B cell (primary cell): ENCODE results near the gene LENG9. TPM values are rescaled to one million over a fixed set of nuclear protein-coding genes. Genes with fewer than 3 reads are reported as not detected.

ENCODE experiments used
- ATAC-seq: fragments of 200-7000 bp; cut with Tn5 transposase; one replicate; pipeline ENCODE4 v1.10.0; 2021; ENCODE audit warnings: low read depth, mild to moderate bottlenecking, moderate number of reproducible peaks, moderate library complexity
- CTCF ChIA-PET: fragments of 350-600 bp; sonication (Branson Sonifier 250); formaldehyde crosslinking; loops from one replicate; lab custom pipeline; 2021; ENCODE audit warnings: antibody characterized with exemption, inconsistent platforms; lab: Charles Lee
- POLR2A ChIA-PET: fragments of 350-600 bp; sonication (Branson Sonifier 250); formaldehyde crosslinking; loops from one replicate; lab custom pipeline; 2021; ENCODE audit warnings: antibody characterized with exemption; lab: Charles Lee
- DNase-seq: peaks from one replicate; pipeline ENCODE4 v3.0.0; 2013
- H2AFZ ChIP-seq: 2 replicates; pipeline ENCODE4 v1.6.1; 2012; ENCODE audit warnings: mild to moderate bottlenecking, low read depth, low read length; ENCODE audit not compliant: insufficient read depth, poor library complexity, severe bottlenecking
- H3K27ac ChIP-seq, 2 donors: 1 replicate in 1 of 2; 2 replicates in 1 of 2; pipeline ENCODE4 v1.5.1; 2012 to 2013; ENCODE audit warnings: low read length in 2 of 2, mild to moderate bottlenecking in 2 of 2, moderate library complexity in 1 of 2
- H3K27me3 ChIP-seq, 4 experiments: fragments of 200-600 bp in 1 of 4; sonication (generic) in 1 of 4; replicated peaks in 1 of 4; 1 replicate in 2 of 4; 2 replicates in 2 of 4; pipeline versions ENCODE4 v1.6.1 to v1.7.0; 2013 to 2016; ENCODE audit warnings: low read length in 3 of 4, mild to moderate bottlenecking in 2 of 4, mixed read lengths in 1 of 4, moderate library complexity in 1 of 4; ENCODE audit not compliant: insufficient read depth in 4 of 4, control insufficient read depth in 3 of 4; ENCODE audit errors: control extremely low read depth in 1 of 4
- H3K36me3 ChIP-seq, 2 experiments: replicated peaks in 1 of 2; 1 replicate in 1 of 2; 2 replicates in 1 of 2; pipeline versions ENCODE4 v1.6.1 to v1.7.1; 2013; ENCODE audit warnings: low read length in 1 of 2; ENCODE audit not compliant: insufficient read depth in 2 of 2, control insufficient read depth in 1 of 2; ENCODE audit errors: control extremely low read depth in 1 of 2, extremely low read depth in 1 of 2
- H3K4me1 ChIP-seq, 2 donors: fragments of 200-600 bp in 1 of 2; sonication (generic) in 1 of 2; 1 replicate in 1 of 2; 2 replicates in 1 of 2; pipeline versions ENCODE4 v1.5.1 to v1.6.1; 2013 to 2017; ENCODE audit warnings: low read length in 2 of 2; ENCODE audit not compliant: control insufficient read depth in 2 of 2, insufficient read depth in 2 of 2
- H3K4me2 ChIP-seq: replicated peaks from 2 replicates; pipeline ENCODE3; 2012; ENCODE audit warnings: mild to moderate bottlenecking, low read depth, low read length; ENCODE audit not compliant: poor library complexity, severe bottlenecking
- H3K4me3 ChIP-seq, 5 experiments: fragments of 200-600 bp in 1 of 5; sonication (generic) in 1 of 5; 1 replicate in 3 of 5; 2 replicates in 2 of 5; pipeline versions ENCODE4 v1.5.1 to v1.7.0; 2011 to 2016; ENCODE audit warnings: low read length in 4 of 5, mild to moderate bottlenecking in 4 of 5, low read depth in 2 of 5, control low read depth in 1 of 5, moderate library complexity in 1 of 5; ENCODE audit not compliant: insufficient read depth in 1 of 5; ENCODE audit errors: control extremely low read depth in 1 of 5, extremely low read depth in 1 of 5
- H3K79me2 ChIP-seq: fragments of 200-600 bp; sonication (generic); one replicate; pipeline ENCODE4 v1.6.0; 2016; ENCODE audit warnings: low read length; ENCODE audit not compliant: control insufficient read depth, insufficient read depth
- H3K9ac ChIP-seq: fragments of 200-600 bp; sonication (generic); 2 replicates; pipeline ENCODE4 v1.6.1; 2017; ENCODE audit warnings: mild to moderate bottlenecking, low read length, moderate library complexity
- H3K9me3 ChIP-seq, 3 donors: one replicate each; pipeline versions ENCODE4 v1.6.1 to v1.7.1; 2013; ENCODE audit warnings: low read length in 2 of 3; ENCODE audit not compliant: control insufficient read depth in 2 of 3, insufficient read depth in 1 of 3; ENCODE audit errors: control extremely low read depth in 1 of 3
- H4K20me1 ChIP-seq: 2 replicates; pipeline ENCODE4 v1.6.0; 2012; ENCODE audit warnings: mild to moderate bottlenecking, low read length; ENCODE audit not compliant: insufficient read depth, control insufficient read depth, poor library complexity, severe bottlenecking
- H3K27ac Mint-ChIP-seq: one replicate; pipeline ENCODE4 v1.8.0; 2021; ENCODE audit warnings: mixed read lengths
- H3K27me3 Mint-ChIP-seq: one replicate; pipeline ENCODE4 v1.8.0; 2021; ENCODE audit warnings: mixed read lengths
- H3K4me1 Mint-ChIP-seq: one replicate; pipeline ENCODE4 v1.8.0; 2021; ENCODE audit warnings: mixed read lengths
- H3K4me3 Mint-ChIP-seq: one replicate; pipeline ENCODE4 v1.8.0; 2021; ENCODE audit warnings: mixed read lengths
- H3K9me3 Mint-ChIP-seq: one replicate; pipeline ENCODE4 v1.8.0; 2022; ENCODE audit warnings: mixed read lengths; ENCODE audit not compliant: insufficient read depth
- CTCF ChIP-seq: fragments of 200-600 bp; IDR thresholded peaks from one replicate; pipeline ENCODE4 v1.8.0; 2022; ENCODE audit warnings: antibody characterized with exemption, mild to moderate bottlenecking
- EZH2 ChIP-seq: IDR thresholded peaks from 2 replicates; pipeline ENCODE4 v1.6.1; 2012; ENCODE audit warnings: borderline replicate concordance, low read depth, mild to moderate bottlenecking, moderate library complexity, low read length; ENCODE audit not compliant: insufficient read depth, poor library complexity, severe bottlenecking
- WGBS: methylation state at CpG from one replicate; pipeline ENCODE4 v1.1.5; 2013; ENCODE audit warnings: missing lambda C conversion rate; ENCODE audit not compliant: insufficient coverage; 5-methylcytosine and 5-hydroxymethylcytosine counted together
- intact Hi-C: fragments of 100-400 bp; cut with micrococcal nuclease; formaldehyde crosslinking; loops from one replicate; pipeline ENCODE4 v1.10.0; 2022
- polyA plus RNA-seq: library from polyadenylated mRNA; depleted of rRNA; stranded (reverse); fragments of >200 nt; gene quantifications from 2 replicates; pipeline ENCODE4 v1.2.3, GENCODE V29; 2012
- total RNA-seq, 2 donors: library from RNA; stranded (reverse); fragments of 120-200 nt in 1 of 2; gene quantifications; 1 replicate in 1 of 2; 2 replicates in 1 of 2; pipeline versions ENCODE4 v1.2.3 to v1.2.4, GENCODE V29; 2013 to 2022

Gene LENG9
- total and polyA plus RNA-seq, 2 donors (not counting 1 experiment from before 2014, with no cell fraction given): 4.6 to 6.6 TPM

GRCh38 chr19:54422136-54422535 lies 41.4 kb downstream of the LENG9 start:
- no peak overlapping the region for H2AFZ ChIP-seq
- no peak overlapping the region for H3K4me3 Mint-ChIP-seq
- ATAC-seq (no peak), DNase-seq (no peak)
- no peak overlapping the region for H3K9ac ChIP-seq
- TF ChIP-seq CTCF (no peak), EZH2 (no peak)
- H3K27me3 ChIP-seq: peaks cover 0 to 40% (median 8%) of the 10 kb centered on the region in 4 experiments
- peaks cover 9 to 15% of the 10 kb centered on the region in 2 donors for H3K4me1 ChIP-seq
- CTCF ChIA-PET: interaction anchor here (1.1 kb wide), 1 partner anchor 18 kb away, joined by 3 read pairs; no protein-coding TSS in a partner anchor
- peaks cover 0 to 3% (median 0%) of the 10 kb centered on the region in 3 donors for H3K9me3 ChIP-seq
- H3K36me3 ChIP-seq: no peaks in the 10 kb centered on the region
- H3K27ac ChIP-seq: no peak overlapping the region
- POLR2A ChIA-PET: no interaction called here
- H3K27me3 Mint-ChIP-seq: peaks cover 34% of the 10 kb centered on the region
- 93% methylated on average over 18 of the region's 20 CpGs for WGBS
- no peak overlapping the region for H3K4me2 ChIP-seq
- no peaks in the 10 kb centered on the region for H3K79me2 ChIP-seq
- no peaks in the 10 kb centered on the region for H4K20me1 ChIP-seq
- no peak overlapping the region for H3K27ac Mint-ChIP-seq
- no peaks in the 10 kb centered on the region for H3K9me3 Mint-ChIP-seq
- H3K4me1 Mint-ChIP-seq: peaks cover 10% of the 10 kb centered on the region
- intact Hi-C loops: no loop called here
- no peak overlapping the region for H3K4me3 ChIP-seq

GRCh38 chr19:54421521-54421920 lies 42.1 kb downstream of the LENG9 start:
- peaks cover 12% of the 10 kb centered on the region for H3K4me1 Mint-ChIP-seq

More at GRCh38 chr19:54421521-54421920, 42.1 kb downstream of the LENG9 start:
- Histone ChIP-seq H3K4me3 (no peak overlapping the region), H3K79me2 (no peaks in the 10 kb centered on the region), H3K27me3 (peaks cover 0 to 42% (median 11%) of the 10 kb centered on the region in 4 experiments), H4K20me1 (no peaks in the 10 kb centered on the region), H2AFZ (no peak overlapping the region), H3K4me2 (no peak overlapping the region), H3K9me3 (peaks cover 0 to 4% (median 0%) of the 10 kb centered on the region in 3 donors), H3K36me3 (no peaks in the 10 kb centered on the region), H3K9ac (no peak overlapping the region), H3K27ac (no peak overlapping the region), H3K4me1 (peaks cover 9 to 17% of the 10 kb centered on the region in 2 donors)
- POLR2A ChIA-PET: no interaction called here
- H3K27ac Mint-ChIP-seq: no peak overlapping the region
- WGBS: 88% methylated on average over 7 of the region's 7 CpGs
- peaks cover 33% of the 10 kb centered on the region for H3K27me3 Mint-ChIP-seq
- no peak for DNase-seq
- no peak for TF ChIP-seq EZH2
- TF ChIP-seq CTCF: no peak
- no peaks in the 10 kb centered on the region for H3K9me3 Mint-ChIP-seq
- H3K4me3 Mint-ChIP-seq: no peak overlapping the region
- no peak for ATAC-seq
- intact Hi-C loops: no loop called here
- CTCF ChIA-PET: interaction anchor here (0.9 to 1.1 kb wide), 3 partner anchors 19 to 30 kb away, joined by 3 read pairs; no protein-coding TSS in a partner anchor
